Epidermal melanocyte (primary cell): ENCODE data around the gene WEE2.
"Not testable (repeated sequence)": the region's sequence is repeated elsewhere in the genome, so short reads cannot be mapped to it uniquely, and the experiment has no call there.

Source experiments
- DNase-seq: peaks from one replicate; pipeline ENCODE4 v3.0.0; 2011; ENCODE audit warnings: low spot score; ENCODE audit not compliant: insufficient read length

Gene WEE2

GRCh38 chr7:141770083-141770583 is 62.0 kb downstream of the WEE2 start:
- DNase-seq = not testable (repeated sequence)

- DNase-seq = no peak
Observed at GRCh38 chr7:141776374-141776773, 68.2 kb downstream of the WEE2 start, which contains the start of gene TAS2R4. TAS2R4 (plus strand) TSS chr7:141776674; CDS start chr7:141778489, 1,815 bp downstream.
